Gastrocnemius medialis (tissue), 4 donors: Measurements from ENCODE around the gene THADA.

Experiments used
- CTCF ChIP-seq, 5 experiments: fragments of 450-650 bp in 3 of 5; fragments of 200-600 bp in 2 of 5; sonication (generic) in 2 of 5; IDR thresholded peaks in 4 of 5; conservative IDR thresholded peaks in 1 of 5; 1 replicate in 4 of 5; 2 replicates in 1 of 5; pipeline ENCODE4 v1.5.1; 2016 to 2019; ENCODE audit warnings: antibody characterized with exemption in 5 of 5, mild to moderate bottlenecking in 3 of 5, moderate library complexity in 3 of 5
- POLR2A ChIP-seq, 2 donors: fragments of 450-650 bp; IDR thresholded peaks; one replicate each; pipeline ENCODE4 v1.6.1; 2017; ENCODE audit warnings: antibody characterized with exemption in 2 of 2, mild to moderate bottlenecking in 2 of 2, moderate library complexity in 2 of 2

- TF ChIP-seq CTCF (IDR thresholded peaks at IDR 0.05 in 4 of 5, conservative IDR thresholded peaks at IDR 0.05 in 1 of 5): no peak
- no peak for TF ChIP-seq POLR2A (IDR thresholded peaks at IDR 0.05)
These were observed 281.4 kb downstream of the THADA start for GRCh38 chr2:43314299-43314927.
